Keratinocyte (primary cell): ENCODE results near the gene NFATC4.

Experiments used
- EZH2 ChIP-seq: IDR thresholded peaks from one replicate; pipeline ENCODE4 v1.6.1; 2012; ENCODE audit warnings: inconsistent platforms, mild to moderate bottlenecking, low read length, moderate library complexity
- TF ChIP-seq, protein P1 (sequence below), 3 experiments: IDR thresholded peaks in 1 of 3; conservative IDR thresholded peaks in 1 of 3; optimal IDR thresholded peaks in 1 of 3; 2 replicates in 2 of 3; 3 replicates in 1 of 3; pipeline versions ENCODE3 to v1.5.1; 2011; ENCODE audit warnings: low read length in 3 of 3, mild to moderate bottlenecking in 3 of 3, moderate library complexity in 2 of 3, control low read depth in 1 of 3, inconsistent platforms in 1 of 3; ENCODE audit not compliant: insufficient read depth in 2 of 3; ENCODE audit errors: extremely low read depth in 1 of 3

GRCh38 chr14:24324024-24324423 lies 44.0 kb upstream of the NFATC4 start:
- TF ChIP-seq, protein P1, sequence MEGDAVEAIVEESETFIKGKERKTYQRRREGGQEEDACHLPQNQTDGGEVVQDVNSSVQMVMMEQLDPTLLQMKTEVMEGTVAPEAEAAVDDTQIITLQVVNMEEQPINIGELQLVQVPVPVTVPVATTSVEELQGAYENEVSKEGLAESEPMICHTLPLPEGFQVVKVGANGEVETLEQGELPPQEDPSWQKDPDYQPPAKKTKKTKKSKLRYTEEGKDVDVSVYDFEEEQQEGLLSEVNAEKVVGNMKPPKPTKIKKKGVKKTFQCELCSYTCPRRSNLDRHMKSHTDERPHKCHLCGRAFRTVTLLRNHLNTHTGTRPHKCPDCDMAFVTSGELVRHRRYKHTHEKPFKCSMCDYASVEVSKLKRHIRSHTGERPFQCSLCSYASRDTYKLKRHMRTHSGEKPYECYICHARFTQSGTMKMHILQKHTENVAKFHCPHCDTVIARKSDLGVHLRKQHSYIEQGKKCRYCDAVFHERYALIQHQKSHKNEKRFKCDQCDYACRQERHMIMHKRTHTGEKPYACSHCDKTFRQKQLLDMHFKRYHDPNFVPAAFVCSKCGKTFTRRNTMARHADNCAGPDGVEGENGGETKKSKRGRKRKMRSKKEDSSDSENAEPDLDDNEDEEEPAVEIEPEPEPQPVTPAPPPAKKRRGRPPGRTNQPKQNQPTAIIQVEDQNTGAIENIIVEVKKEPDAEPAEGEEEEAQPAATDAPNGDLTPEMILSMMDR (optimal IDR thresholded peaks at IDR 0.05 in 1 of 3, IDR thresholded peaks at IDR 0.05 in 1 of 3, conservative IDR thresholded peaks at IDR 0.05 in 1 of 3; ENCODE audit: extremely low read depth in 1 of 3, insufficient read depth in 2 of 3, low read length in 3 of 3) = no peak
- TF ChIP-seq EZH2 = no peak
